Hippocampal formation (tissue), 2 donors: ENCODE measurements around the gene PHC3.
"Not testable (repeated sequence)": the region's sequence is repeated elsewhere in the genome, so short reads cannot be mapped to it uniquely, and the experiment has no call there.

Experiments used
- DNase-seq, 2 donors: peaks; one replicate each; lab custom pipeline; 2025; lab: John Stamatoyannopoulos, UW

The PHC3 gene

DNA sequence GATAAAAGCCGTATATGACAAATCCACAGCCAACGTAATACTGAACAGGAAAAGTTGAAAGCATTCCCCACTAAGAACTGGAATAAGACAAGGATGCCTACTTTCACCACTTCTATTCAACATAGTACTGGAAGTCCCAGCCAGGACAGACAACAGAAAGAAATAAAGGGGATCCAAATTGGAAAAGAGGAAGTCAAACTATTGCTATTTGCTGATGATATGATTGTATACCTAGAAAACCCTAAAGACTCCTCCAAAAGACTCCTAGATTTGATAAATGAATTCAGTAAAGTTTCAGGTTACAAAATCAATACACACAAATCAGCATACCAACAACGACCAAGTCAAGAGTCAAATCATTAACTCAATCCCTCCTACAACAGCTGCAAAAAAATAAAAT, 14.2 kb upstream of the PHC3 start:
- DNase-seq, result not testable (repeated sequence)

DNA sequence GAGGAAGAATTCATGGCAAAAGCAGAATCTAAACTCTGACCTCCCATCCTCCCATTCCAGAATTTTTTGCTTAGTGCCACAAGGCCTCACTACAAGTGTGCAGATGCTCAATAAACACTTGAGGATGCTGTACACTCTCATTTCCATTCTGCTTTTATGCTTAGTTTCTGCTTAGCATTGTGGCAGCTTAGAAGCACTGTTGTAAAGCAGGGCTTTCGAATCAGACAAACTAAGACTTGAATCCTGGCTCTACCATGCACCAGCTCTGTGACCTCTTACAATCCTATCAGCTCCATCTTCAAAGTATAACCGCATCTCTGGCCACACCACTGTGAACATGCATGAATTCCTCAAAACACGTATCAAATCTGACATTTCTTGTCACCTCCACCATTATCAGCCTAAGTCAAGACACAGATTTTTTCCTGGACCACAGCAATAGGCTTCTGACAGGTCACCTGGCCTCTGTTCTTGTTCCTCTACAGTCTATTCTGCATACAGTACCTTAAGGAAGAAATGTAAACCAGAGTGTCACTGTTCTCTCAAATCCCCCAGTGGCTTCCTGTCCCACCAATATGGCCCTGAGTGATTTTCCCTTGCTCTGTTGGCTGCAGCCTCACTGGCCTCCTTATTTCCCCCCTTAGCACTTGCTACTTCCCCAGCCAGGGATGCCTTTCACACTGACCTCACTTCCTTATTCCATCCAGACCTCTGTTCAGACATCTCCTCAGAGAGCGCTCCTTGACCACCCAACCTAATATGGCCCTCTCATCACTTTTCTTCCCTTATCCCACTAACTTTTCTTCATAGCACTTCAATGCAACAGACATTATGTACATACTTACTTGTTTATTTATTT, 8.1 kb upstream of the PHC3 start:
- no peak for DNase-seq

GRCh38 chr3:170180079-170180907, 1.2 kb downstream of the PHC3 start:
- DNase-seq, result no peak

DNA sequence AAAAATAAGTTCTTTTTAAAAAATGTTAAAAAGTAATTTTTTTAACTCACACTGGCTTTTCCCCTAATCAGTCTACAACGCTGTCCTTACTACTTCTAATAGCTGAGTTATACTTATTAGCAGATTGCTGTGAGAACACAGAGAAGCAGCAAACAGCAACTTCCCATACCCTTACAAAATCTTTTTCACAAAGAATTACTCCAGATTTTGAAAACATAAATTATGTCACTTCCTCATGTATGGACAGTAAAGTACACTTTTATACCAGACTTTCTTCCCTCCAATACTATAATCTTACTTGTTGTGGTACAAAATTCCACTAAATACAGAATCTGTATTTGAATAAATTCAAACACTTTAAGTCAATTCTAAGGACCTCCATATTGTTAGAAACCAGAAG, 2.1 kb downstream of the PHC3 start:
- DNase-seq, result no peak

DNA sequence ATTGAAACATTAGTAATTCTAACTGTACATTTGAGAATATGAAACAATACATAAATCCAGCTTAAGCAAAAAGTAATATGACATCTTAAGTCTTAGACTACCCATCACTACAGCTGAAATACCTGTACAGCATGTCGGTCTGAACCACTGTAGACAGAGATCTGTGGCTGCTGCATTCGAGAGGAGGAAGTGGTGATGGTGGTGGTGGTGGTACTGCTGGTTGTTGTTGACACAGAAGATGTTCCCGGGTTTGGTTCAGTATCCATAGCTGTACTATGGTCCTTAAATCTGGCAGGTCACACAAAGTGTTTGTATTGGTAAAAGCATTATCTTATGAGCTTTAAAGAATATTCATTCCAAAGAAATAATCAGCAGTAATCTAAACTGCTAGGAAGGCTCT, 2.9 kb downstream of the PHC3 start:
- no peak for DNase-seq

- no peak for DNase-seq
These were observed 10.0 kb downstream of the PHC3 start for GRCh38 chr3:170171563-170171962.

DNA sequence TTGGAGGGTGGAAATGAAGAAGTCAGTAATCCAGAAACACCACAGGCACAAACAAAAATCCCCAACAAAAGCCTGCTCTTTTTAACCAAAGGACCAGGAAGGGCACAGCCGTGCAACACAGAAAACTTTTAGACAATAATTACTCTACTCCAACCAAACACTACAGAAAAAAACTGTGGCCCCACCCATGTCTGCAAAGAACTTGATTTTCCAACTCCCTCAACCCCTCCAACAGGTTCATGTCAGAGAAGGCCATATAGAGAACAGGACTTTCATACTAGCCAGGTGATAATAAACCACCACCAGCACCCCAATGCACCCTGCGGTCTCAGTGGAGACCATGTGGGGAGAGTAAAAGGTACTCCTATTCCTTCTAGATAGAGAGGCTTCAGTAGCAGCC, 16.8 kb downstream of the PHC3 start:
- DNase-seq, result no peak

GRCh38 chr3:170163956-170164645, 17.4 kb downstream of the PHC3 start:
- no peak for DNase-seq

GRCh38 chr3:170162630-170163029, 18.9 kb downstream of the PHC3 start:
- DNase-seq, result no peak

DNA sequence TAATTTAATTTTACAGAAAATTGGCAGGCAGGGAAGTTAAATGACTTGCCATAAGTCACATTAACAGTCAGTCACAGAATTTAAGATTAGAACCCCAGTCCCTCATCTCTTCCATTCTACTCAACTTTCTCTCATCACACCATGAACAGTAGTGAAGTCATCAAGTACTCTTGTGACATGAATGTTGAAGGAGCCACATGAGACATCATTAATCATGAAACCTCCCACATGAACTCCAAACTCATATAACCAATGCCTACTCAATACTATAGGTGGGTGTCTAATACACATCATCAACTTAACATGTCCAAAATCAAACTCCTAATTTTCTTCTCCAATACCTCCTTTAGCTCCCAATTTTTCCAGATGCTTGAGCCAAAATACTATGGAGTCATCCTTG, 19.5 kb downstream of the PHC3 start:
- DNase-seq, result no peak

GRCh38 chr3:170159933-170160332, 21.6 kb downstream of the PHC3 start:
- DNase-seq, result no peak

- DNase-seq, result no peak
These were observed 22.1 kb downstream of the PHC3 start for GRCh38 chr3:170159459-170159858.

DNA sequence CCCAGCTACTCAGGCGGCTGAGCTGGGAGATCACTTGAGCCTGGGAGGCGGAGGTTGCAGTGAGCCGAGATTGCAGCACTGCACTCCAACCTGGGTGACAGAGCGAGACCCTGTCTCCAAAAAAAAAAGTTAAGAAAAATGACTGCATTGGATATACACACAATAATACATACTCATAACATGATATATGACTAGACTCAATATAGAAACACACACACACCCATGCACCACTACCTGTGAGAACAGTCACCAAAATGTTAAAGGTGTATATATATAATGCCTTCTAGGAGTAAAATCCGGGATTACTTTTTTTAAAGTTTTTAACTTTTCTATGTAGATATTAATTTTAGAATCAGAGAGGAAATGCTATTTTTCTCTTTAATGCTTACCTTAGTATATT, 25.9 kb downstream of the PHC3 start:
- no peak for DNase-seq

DNA sequence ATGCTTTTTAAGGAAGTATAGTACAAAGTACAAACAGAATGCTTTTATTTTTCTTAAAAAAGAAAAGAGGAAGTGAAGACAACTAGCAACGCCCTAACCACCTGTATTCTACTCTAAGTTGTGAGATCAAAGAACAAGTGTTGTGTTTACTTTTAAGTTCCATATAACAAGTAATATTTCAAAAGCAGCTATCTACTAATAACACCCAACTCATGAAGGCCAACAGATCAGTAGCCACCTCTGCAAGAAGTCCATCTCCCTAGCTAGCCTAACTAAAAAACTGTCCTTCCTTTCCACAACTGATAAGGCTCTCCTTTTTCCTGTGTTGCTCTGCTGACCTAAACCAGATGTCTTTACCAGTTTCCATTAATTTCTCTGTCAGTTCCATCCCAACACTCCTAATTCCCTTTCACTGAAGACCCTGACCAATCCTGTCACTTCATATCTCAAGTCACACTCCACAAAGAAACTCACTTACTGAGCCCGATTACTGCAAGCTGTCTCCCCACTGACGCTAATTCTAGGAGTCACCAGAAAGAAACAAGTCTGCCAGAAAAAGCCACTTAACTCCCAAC, 26.9 kb downstream of the PHC3 start:
- DNase-seq, result no peak

GRCh38 chr3:170154084-170154483, 27.4 kb downstream of the PHC3 start:
- no peak for DNase-seq

DNA sequence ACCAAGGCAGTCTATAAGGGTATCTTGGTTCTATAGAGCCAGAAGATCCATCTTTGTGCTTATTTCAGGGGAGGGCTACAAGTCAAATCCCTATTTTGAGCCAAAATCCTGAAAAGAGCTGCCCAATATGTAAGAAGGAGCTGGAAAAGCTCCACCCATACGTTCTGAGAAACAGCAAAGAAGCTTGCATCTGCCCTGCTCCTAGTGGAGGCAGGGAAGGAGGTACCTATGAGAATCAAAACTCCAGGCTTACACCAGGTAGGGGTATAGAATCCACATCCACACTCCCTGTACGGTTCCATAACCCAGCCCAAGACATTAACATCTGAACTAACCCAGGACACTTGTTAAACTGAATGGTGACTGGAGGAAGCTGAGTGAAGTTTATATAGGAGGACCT, 30.0 kb downstream of the PHC3 start:
- DNase-seq, result no peak

DNA sequence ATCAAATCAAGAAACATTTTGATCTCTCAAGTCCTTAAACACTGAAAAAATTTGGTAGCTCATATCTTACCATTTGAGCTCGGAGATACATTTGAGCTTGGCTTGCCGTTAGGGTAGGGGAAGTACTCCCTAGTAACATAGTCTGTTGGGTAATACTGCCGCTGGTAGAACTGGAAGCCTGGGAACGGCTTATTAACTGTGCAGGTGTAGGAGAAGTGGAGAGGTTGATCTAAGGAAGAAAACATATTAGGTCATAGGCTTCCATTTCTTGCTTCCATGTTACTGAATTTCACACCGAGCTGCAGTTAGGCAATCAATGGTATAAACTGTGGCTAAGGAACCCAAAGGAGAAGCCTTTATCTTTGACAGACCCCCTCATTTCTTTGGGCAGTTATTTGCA, 32.5 kb downstream of the PHC3 start:
- DNase-seq, result no peak

- DNase-seq, result no peak
These were observed 36.3 kb downstream of the PHC3 start for GRCh38 chr3:170145278-170145677.

DNA sequence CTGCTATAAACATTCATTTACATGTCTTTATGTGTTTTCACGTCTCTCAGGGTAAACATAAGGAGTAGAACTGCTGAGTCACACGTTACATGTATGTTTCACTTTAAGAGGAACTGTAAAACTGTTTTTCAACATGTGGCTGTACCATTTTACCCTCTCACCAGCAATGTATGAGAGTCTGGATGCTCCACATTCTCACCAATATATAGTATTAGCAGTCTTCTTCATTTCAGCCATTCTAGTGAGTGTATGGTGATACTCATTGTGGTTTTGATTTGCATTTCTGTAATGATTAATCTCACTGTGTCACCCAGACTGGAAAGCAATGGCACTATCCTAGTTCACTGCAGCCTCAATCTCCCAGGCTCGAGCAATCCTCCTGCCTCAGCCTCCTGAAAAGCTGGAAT, 37.1 kb downstream of the PHC3 start:
- no peak for DNase-seq

- DNase-seq, result no peak
These were observed 39.2 kb downstream of the PHC3 start for GRCh38 chr3:170142373-170142772.

DNA sequence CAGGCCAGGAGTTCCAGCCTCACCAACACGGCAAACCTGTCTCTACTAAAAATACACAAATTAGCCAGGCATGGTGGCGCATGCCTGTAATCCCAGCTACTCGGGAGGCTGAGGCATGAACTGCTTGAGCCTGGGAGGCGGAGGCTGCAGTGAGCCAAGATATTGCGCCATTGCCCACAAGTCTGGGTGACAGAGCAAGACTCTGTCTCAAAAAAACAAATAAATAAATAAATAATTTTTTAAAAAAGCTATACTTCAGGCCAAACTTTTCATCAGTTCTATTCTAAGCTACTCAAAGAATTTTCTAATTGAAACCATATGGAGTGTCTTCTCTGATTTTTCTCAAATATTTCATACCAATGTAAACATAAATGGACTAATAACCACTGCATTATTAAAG, 43.5 kb downstream of the PHC3 start:
- no peak for DNase-seq

- DNase-seq, result no peak
These were observed 49.2 kb downstream of the PHC3 start for GRCh38 chr3:170132335-170132734.
